SHP77 treated with DMSO at 0.1 percent for 48 hours (cell line): Measurements from ENCODE around the gene SMARCA4.
"Not testable (repeated sequence)": the region's sequence is repeated elsewhere in the genome, so short reads cannot be mapped to it uniquely, and the experiment has no call there.

Source experiments
- DNase-seq: peaks from one replicate; lab custom pipeline; 2025; lab: John Stamatoyannopoulos, UW

Gene SMARCA4

GRCh38 chr19:11101057-11101456 lies 140.2 kb downstream of the SMARCA4 start:
- no peak for DNase-seq

- DNase-seq = no peak
Measured at GRCh38 chr19:11102944-11103343, 142.1 kb downstream of the SMARCA4 start.

DNA sequence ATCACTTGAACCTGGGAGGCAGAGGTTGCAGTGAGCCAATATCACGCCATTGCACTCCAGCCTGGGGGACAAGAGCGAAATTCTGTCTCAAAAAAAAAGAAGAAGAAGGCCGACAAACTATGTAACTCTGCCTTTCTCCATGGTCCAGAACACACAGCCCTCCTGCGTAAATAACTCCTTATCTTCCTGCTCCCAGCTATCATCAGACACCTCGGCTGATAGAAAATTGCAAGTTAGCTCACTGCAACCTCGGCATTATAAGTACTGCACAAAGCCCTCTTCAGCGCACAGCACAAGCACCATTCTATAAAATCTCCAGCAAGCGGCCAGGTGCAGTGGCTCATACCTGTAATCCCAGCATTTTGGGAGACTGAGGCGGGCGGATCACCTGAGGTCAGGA lies 142.8 kb downstream of the SMARCA4 start:
- not testable (repeated sequence) for DNase-seq

GRCh38 chr19:11105014-11105636 lies 144.3 kb downstream of the SMARCA4 start:
- DNase-seq = no peak

- DNase-seq = no peak
Measured at GRCh38 chr19:11106477-11106876, 145.6 kb downstream of the SMARCA4 start.

GRCh38 chr19:11108746-11109145 lies 147.9 kb downstream of the SMARCA4 start:
- DNase-seq = no peak

DNA sequence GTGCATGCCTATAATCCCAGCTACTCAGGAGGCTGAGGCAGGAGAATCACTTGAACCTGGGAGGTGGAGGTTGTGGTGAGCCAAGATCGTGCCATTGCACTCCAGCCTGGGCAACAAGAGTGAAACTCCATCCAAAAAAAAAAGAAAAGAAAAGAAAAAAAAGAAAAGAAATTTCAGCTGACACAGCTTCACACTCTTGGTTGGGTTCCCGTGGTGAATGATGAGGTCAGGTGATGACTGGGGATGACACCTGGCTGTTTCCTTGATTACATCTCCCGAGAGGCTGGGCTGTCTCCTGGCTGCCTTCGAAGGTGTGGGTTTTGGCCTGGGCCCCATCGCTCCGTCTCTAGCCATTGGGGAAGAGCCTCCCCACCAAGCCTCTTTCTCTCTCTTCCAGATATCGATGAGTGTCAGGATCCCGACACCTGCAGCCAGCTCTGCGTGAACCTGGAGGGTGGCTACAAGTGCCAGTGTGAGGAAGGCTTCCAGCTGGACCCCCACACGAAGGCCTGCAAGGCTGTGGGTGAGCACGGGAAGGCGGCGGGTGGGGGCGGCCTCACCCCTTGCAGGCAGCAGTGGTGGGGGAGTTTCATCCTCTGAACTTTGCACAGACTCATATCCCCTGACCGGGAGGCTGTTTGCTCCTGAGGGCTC lies 150.4 kb downstream of the SMARCA4 start:
- no peak for DNase-seq

DNA sequence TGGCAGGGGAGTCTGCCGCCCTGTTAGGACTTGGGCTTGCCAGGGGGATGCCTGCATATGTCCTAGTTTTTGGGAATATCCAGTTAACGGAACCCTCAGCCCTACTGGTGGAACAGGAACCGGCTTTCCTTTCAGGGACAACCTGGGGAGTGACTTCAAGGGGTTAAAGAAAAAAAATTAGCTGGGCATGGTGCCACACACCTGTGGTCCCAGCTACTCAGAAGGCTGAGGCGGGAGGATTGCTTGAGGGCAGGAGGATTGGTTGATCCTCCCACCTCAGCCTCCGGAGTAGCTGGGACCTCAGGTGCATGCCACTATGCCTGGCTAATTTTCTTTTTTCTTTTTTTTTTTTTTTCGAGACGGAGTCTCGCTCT lies 150.9 kb downstream of the SMARCA4 start:
- no peak for DNase-seq
